HG02610 (cell line): Measurements from ENCODE around the gene CDH23.
"Not testable (repeated sequence)": the region's sequence is repeated elsewhere in the genome, so short reads cannot be mapped to it uniquely, and the experiment has no call there.

Source experiments
- ATAC-seq: cut with Tn5 transposase; IDR thresholded peaks from one replicate; pipeline ENCODE4 v1.9.1; 2021; ENCODE audit warnings: mild to moderate bottlenecking, moderate library complexity; ENCODE audit not compliant: unreplicated experiment

CDH23 gene

DNA sequence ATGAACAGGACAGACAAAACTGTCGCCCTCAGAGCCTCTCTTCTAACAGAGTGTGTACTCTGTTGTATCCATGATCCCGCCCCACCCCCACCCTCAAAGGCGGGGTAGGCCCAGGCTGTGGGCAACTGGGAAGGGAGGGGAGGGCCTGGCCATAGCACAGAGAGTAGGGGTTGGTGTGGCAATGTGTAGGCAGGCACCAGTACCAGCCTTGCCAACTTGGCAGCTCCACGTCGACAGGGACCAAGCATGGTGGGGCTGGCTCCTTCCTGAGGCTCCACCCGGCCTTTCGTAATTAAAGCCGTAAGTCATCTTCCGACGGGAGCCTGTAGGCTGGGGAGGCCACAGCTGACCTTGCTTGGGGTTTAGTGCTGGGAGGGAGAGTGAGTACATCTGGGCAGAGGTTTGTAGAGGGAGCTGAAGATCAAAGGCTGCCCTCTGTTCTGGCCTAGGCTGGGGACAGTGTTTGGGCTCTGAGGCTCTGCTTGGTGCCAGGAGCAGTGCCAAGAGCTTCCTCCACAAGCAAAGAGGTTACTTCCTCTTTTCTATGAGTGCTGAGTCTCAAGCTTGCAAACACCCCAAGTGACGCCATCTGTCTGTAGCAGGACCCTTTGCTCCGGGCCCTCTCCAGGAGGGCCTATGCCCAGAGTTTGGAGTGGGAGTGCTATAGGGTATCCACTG, 201.2 kb downstream of the CDH23 start:
- ATAC-seq = no peak

DNA sequence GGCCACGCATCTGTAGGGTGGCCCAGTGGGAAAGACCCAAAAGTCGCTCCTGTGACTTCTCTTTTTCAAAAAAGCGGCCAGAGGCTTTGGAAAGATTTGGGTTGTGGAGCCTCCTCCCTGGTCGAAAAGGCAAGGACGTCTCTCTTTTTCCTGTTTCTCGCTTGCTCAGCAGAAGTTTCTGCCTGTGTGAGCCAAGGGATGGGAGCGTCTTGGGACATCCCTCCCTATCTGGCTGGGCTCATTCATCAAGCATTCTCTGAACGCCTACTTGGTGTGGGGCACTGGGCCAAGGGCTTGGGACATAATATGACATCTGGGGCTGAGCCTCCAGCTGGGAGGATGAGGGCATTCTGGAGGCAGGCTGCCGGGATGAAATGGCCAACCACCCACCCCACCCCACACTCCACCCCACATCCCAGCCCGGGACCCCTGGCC, 201.9 kb downstream of the CDH23 start:
- no peak for ATAC-seq

DNA sequence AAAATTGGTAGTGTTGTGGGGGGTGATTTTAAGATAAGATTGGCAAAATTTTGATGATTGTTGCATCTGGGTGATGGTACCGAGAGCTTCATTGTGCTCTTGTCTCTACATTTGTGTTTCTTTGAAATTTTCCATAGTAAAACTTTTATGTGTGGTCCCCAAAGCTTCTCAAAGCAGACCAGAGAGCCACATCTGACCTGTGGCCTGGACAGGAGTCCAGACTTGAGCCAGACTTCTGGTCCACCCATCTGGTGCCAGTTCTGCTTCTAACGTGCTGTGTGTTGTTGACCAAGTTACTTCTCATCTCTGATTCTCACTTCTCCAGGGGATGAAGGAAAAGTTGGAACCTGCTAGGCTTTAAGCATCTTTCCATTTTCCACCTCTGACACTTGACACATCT, 202.8 kb downstream of the CDH23 start:
- no peak for ATAC-seq

DNA sequence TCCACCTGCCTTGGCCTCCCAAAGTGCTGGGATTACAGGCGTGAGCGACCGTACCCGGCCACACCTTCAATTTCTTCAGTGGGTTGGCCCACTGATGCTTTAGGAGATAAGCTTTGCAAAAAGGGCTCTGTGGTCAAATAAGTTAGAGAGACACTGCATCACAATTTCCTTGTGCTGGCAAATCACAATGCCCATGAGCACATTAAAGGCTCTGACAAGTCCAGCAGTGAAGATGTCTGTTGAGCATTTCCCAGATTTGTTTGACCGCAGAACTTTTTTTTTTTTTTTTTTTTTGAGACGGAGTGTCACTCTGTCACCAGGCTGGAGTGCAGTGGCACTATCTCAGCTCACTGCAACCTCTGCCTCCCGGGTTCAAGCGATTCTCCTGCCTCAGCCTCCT, 203.5 kb downstream of the CDH23 start:
- not testable (repeated sequence) for ATAC-seq

DNA sequence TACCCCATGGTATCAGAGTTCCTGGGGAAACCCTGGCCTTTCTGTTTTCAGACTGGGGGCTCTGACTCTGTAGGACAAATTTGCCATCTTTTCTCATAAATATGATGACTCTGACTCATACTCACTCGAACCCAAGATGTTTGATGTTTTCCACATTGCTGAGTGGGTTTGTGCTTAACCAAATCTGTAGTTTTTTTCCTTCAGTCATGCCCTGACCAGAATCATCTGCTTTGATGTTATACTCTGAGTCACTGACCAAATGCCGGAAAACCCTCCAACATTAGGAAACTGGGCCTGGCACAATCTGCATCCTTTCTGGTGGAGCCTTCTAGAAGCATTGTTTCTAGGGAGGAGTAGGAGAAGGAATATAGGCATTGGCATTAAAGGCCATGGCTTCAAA, 204.1 kb downstream of the CDH23 start:
- no peak for ATAC-seq

DNA sequence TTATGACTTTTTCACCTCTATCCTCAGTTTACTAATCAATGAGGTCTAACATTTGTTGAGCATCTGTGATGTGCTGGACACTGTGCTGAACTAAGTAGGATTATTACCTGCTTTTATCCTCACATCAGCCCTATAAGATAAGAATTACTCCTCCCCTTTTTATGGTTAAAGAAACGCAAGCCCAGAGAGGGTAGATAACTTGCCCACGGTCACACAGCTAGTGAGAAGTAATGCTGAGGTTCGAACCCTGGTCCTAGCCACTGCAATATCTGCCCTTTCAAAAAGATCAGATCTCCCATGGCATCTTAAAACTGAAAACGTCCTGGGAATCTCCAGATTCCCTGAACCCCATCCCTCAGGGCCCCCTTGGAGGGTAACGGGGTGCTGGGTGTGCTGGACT, 204.6 kb downstream of the CDH23 start:
- ATAC-seq = no peak

DNA sequence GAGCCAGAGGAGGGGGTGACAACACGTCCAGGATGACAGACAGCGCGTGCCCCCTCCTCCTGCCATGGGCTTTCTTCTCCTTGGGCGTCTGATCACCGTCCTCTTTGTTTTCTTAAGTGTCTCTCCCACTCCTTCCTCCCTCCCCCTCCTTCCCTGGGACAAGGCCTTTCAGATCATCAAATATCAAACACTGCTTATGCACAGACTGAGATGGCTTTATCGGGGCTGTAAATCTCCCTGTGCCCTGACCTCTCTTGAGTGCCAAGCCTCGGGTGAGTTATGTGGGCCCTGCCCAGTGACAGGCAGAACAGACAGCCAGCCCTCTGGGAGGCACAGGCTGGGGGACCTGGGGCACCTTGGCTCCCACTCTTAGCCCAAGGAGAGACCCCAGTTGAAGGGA, 206.4 kb downstream of the CDH23 start:
- ATAC-seq = no peak

DNA sequence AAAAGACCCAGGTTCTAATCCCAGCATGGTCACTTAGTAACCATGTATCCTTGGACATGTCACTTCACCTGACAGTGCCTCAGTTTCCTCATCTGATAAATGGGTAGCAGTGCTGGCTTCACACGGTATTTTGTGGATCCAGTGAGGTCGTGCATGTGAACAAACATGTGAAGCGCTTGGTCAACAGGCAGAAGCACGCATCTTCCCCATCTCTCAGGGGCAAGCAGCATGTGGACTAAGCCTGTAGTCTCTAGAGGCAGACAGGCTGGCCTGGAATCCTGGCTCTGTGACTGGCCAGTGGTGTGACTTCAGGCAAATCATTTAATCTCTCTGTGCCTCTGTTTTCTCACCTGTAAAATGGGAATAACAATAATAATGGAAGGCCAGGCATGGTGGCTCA, 207.0 kb downstream of the CDH23 start:
- no peak for ATAC-seq

DNA sequence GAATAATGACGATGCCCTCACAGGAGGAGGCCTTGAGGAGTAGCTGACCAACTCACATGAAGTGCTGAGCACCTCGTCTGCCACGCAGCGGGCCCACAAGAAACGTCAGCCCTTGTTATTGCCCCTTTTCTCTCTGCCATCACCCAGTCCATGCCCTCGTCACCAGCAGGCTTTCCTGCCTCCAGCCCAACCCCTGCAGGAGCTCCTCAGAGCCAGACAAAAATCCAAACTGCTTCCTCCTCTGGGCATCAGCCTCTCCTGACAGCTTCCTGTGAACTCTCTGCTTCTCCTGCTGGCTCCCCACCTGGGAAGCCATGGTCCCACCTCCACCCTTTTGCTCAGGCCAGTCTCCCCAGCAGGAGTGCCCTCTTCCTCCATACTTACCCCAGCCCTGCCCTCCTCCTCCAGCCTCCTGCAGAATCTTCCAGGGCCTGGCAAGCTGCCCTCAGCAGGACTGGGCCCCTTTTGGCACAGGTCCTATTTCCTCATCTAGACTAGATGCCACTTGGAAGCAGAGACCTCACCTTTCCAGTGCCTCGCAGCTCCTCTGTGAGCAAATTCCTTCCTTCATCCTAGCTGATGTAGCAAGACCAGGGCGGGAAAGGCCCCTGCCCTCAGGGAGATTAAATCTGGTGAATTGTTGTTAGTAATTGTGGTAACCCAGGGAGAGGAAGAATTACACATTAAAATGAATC, 207.8 kb downstream of the CDH23 start:
- no peak for ATAC-seq

DNA sequence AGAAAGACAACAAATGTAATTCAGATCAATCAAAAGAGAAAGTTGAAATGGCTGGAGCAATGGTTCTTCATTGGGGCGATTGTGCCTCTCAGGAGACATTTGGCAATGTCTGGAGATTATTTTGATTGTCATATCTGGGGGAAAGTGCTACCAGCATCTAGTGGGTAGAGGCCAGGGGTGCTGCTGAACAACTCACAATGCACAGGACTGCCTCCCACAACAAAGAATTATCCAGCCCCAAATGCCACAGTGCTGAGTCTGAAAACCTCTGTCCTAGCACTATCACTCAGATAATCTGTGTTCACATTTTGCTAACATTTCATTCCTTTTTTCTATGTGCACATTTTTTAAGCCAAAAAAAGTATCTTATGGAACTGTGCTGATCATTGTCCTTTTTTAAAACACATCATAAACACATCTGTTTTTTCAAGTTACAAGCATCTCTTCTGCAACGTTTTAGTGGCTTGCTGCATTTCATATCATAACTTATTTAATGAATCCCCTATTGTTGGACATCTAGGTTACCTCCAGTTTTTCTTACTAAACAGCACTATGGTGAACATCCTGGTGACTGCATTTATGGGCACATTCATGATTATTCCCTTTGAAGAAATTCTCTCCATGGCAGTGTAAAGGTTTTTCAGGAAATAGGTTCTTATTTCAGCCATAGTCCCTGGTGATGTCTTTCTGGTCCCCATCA, 208.7 kb downstream of the CDH23 start:
- ATAC-seq = no peak

DNA sequence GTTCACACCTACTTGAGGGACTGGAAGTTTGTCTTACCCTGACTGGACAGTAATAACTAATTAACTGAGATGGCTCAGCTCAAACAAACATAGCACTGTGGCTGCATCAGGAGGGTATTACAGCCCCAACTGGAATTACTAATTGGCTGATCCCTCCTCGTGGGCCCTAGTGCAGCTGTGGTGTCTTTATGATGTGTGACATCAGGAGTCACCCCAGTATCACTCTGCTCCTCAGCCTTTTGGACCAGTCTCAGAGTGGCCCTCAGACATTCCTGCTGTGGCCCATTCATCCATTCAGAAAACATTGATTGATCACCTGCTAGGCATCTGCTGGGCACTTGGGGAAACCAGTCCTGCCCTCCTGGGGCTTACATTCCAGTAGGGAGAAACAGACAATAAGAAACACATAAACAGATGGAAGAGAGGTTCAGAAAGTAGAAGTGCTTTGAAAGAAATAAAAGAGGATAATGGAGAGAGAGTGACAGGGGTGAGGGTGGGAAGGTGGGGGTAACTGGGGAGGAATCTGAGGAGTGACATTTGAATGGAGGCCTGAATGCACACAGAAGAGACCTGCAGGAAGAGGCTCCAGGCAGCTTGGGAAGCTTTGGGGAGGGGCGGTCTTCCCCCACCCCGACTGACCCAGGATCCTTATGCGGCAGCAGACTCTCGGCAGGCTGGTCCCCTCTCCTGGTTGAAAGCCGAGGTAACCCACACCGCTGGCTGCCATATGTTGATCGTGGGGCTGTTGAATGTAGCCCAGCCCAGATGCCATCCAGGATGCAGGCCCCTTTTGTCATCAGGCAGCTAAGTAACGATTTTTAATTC, 209.7 kb downstream of the CDH23 start:
- no peak for ATAC-seq

DNA sequence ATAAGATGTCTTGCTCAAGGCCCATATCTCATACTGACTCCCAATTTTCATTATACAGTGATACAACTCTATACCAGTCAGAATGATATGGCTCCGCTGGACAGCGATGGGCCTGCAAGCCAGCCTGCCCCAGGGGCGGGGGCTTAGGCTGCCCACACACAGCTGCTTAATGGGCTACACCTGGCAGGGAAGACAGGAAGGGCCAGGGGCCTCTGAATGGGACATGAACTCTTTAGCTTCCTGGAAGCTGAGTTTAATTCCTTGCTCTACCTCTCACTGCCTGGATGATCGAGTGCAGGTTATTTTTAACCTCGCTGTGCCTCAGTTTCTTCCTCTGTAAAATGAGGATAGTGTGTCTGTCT, 210.3 kb downstream of the CDH23 start:
- ATAC-seq = no peak

DNA sequence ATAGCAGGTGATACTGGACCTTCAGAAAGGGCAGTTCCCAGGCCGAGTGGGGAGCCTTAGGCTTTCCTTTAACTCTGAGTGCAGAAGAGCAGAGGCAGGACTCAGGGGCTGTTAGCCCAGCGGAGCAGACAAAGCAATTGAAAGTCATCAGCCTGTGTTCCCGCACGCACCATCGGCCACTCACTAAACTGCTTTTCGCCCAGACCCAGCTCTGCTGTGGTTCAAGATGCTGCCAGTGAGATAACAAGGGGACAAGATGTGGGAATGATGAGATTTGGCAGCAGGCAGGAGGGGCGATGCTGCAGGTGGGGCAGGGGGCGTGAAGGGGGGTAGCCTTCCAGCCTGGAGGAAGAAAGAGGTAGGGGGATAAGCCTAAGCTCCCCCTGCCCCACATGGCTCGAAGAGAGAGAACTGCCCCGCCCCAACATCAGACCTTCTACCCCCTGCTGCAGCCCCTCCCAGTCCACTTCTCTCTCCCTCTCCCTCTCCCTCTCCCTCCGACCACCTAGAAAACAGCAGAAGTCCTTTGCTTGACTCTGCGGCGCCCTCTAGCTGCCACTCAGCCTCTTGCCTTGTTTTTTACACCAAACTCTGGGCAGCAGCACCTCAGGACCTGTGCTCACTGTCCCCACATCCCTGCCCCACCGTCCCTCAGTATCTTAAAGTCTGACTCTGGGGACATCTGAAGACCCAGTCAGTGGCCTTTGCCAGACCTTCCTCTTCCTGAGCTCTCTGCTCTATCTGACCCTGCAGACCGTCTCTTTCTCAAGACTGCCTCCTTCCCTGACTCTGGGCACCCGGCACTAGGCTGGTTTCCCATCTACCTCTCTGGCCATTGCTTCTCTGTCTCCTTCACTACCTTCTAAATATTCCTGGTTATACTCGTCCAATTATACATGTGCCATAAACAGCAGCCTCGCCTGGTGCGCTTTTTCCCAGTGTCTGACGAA, 212.4 kb downstream of the CDH23 start:
- ATAC-seq = no peak

DNA sequence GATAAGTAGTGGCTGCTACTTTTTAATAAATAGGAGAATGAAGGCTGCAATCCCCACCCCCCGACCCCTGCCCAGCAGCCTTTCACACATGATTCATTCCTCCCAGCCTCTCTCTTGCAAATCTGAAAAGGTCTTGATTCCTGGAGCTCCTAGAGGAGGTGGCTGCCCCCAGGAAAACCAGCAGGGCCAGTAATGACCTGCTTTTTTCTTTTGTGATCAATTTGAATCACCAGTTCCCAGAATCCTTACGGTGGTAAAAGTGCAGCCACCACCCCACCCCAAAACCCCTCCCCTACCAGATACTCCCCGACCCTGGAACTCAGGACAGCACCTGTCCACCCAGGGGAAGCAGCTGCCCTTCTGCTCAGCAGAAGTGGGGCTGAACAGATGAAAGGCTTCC, 213.9 kb downstream of the CDH23 start:
- ATAC-seq = no peak

DNA sequence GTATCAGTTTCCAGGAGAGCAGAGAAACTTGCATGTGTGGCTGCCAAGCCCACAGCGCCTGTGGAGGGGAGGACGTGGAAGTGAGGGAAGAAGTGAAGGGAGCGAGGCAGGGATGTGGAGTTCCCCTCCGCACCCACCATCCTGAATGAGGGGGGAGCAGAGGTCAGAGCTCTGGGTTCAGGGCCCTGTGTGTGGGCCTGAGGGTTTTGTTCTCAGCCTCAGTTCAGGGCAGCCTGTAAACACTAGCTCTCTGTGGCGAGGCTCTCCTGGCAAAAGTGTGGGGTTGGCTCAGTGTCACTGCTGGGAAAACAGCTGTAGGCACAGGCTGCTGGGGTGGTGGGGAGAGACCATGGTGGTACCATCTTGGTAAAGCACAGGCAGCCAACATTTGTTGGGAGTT, 214.4 kb downstream of the CDH23 start:
- ATAC-seq = no peak

DNA sequence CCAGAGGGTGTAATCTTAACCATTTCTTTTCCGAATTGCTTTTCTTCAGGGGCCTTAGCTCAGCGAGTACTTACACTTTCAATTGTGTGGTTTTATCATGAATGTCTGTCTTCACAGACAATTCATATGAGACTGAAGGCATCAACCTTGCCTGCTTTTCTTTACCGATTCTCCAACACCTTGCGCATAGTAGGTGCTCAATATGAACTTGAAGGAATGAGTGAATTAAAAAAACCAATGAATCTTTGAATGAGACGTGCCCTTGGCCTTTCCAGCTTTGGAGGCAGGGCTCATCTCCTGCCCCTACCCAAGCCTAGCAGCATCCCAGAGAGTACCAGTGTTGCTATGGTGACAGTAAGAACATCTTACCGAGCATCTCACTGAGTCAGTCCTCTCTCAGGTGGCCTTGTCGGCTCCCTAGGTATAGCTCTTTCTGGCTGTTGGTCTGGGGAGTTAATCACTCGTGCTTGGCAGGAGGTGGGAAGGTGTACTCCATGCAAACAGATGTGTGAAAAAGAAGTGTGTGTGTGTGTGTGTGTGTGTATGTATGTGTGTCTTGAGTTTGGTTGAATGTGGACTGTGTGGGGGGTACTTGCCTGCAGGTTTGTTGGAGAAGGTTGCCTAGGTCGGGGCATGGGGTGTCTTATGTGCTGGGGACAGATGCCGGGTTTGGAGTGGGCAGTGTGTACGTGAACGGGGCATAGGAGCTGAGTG, 215.1 kb downstream of the CDH23 start:
- no peak for ATAC-seq

DNA sequence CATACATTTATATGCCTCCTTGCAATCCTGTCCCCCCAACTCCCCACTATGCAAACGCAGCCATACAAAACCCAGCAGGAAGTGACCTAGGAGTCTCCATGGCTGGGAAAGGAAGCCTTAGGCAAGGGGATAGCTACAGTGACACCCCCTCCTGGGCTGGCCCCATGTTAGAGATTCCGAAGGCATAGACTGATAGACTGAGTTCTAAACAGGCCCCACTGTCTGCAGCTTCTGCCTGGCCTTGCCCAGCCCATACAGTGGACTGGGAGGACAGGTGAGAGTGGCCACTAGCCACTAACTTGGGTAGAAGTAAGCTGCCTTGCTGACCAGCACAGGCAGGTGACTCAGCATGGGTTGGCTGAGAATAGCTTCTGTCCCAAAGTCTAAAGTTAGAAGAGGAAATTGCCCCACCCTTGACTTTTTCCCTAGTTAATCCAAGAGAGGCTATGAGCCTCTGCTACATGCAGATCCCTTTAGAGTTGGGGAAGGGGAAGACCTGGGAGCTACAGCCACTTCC, 216.6 kb downstream of the CDH23 start:
- no peak for ATAC-seq

DNA sequence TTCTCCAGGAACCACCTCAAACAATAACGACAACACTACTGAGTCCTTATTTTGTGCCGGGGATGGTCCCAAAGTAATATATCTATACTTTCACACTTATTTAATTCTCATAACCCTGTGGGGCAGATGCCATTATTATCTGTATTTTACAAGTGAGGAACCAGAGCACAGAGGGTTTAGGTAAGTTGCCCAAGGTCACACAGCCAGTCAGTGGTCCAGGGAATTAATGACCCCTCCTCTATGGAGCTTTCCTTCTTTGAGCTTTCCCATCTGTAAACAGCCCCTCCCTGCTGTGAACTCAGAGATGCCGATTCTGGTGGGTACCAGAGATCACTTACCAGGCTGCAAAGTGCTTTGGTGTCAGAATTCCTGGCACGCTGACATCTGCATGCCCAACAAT, 217.2 kb downstream of the CDH23 start:
- no peak for ATAC-seq

DNA sequence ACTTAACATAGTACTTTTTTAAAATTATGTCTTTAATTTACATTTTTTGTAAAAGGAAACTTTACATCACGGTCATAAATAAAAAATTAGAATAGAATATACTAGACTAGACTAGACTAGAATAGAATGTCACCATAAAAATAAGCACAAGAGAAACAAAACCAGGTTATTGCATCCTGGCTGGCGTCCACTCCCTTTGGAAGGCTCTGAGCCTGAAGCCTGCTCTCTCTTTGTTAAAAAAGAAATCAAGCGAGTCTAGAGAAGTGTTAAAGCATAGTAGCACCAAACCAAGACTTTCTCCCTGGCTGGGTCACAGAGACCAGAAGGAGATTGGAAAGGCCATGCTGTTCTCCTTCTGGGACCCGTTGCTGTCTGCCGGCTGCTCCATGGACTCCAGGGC, 218.2 kb downstream of the CDH23 start:
- no peak for ATAC-seq
